ENCODE measurements around the gene BMAL1.

DNA sequence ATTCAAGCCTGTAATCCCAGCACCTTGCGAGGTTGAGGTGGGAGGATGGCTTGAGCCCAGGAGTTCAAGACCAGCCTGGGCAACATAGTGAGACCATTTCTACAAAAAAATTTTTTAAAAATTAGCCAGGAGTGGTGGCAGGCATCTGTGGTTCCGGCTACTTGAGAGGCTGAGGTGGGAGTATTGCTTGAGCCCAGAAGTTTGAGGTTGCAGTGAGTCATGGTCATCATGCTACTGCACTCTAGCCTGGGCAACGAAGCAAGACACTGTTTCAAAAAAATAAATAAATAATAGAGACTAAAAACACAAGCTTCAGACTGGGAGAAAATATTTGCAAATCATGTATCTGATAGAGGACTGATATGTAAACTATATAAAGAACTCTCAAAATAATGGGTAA, 152.2 kb downstream of the BMAL1 start:
- TF ChIP-seq, protein P1, sequence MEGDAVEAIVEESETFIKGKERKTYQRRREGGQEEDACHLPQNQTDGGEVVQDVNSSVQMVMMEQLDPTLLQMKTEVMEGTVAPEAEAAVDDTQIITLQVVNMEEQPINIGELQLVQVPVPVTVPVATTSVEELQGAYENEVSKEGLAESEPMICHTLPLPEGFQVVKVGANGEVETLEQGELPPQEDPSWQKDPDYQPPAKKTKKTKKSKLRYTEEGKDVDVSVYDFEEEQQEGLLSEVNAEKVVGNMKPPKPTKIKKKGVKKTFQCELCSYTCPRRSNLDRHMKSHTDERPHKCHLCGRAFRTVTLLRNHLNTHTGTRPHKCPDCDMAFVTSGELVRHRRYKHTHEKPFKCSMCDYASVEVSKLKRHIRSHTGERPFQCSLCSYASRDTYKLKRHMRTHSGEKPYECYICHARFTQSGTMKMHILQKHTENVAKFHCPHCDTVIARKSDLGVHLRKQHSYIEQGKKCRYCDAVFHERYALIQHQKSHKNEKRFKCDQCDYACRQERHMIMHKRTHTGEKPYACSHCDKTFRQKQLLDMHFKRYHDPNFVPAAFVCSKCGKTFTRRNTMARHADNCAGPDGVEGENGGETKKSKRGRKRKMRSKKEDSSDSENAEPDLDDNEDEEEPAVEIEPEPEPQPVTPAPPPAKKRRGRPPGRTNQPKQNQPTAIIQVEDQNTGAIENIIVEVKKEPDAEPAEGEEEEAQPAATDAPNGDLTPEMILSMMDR (IDR thresholded peaks at IDR 0.05; ENCODE audit: borderline replicate concordance, extremely low read depth, low read length, poor library complexity, severe bottlenecking) = no peak
- no peak for TF ChIP-seq EZH2 (IDR thresholded peaks at IDR 0.05; ENCODE audit: borderline replicate concordance, low read depth, low read length, severe bottlenecking)

Data from DND-41 (cell line).